Osteocyte (in vitro differentiated cells): ENCODE measurements around the gene AMN. TPM values are rescaled to one million over a fixed set of nuclear protein-coding genes. Genes with fewer than 3 reads are reported as not detected.

Experiments
- DNase-seq: peaks from one replicate; pipeline ENCODE4 v3.0.0; 2021; ENCODE audit warnings: mixed read lengths; ENCODE audit not compliant: unreplicated experiment; ENCODE audit errors: extremely low spot score
- H3K27ac Mint-ChIP-seq: one replicate; pipeline ENCODE4 v1.8.0; 2021; ENCODE audit warnings: mild to moderate bottlenecking, mixed read lengths; ENCODE audit not compliant: unreplicated experiment
- H3K27me3 Mint-ChIP-seq: one replicate; pipeline ENCODE4 v1.8.0; 2021; ENCODE audit warnings: mixed read lengths; ENCODE audit not compliant: unreplicated experiment
- H3K36me3 Mint-ChIP-seq: one replicate; pipeline ENCODE4 v1.8.0; 2021; ENCODE audit warnings: mixed read lengths; ENCODE audit not compliant: unreplicated experiment
- H3K4me1 Mint-ChIP-seq: one replicate; pipeline ENCODE4 v1.8.0; 2021; ENCODE audit warnings: mixed read lengths; ENCODE audit not compliant: unreplicated experiment
- H3K4me3 Mint-ChIP-seq: one replicate; pipeline ENCODE4 v1.8.0; 2021; ENCODE audit warnings: mild to moderate bottlenecking, moderate library complexity, mixed read lengths; ENCODE audit not compliant: unreplicated experiment
- H3K9me3 Mint-ChIP-seq: one replicate; pipeline ENCODE4 v1.8.0; 2021; ENCODE audit warnings: mixed read lengths; ENCODE audit not compliant: unreplicated experiment
- CTCF ChIP-seq: fragments of 200-600 bp; sonication (generic); IDR thresholded peaks from 2 replicates; pipeline ENCODE4 v1.5.0; 2021; ENCODE audit warnings: antibody characterized with exemption, mild to moderate bottlenecking, moderate library complexity
- total RNA-seq: library from RNA; stranded (reverse); gene quantifications from 2 replicates; pipeline ENCODE4 v1.2.1, GENCODE V29; 2021

AMN gene
- total RNA-seq, 1 donor from 2014 or later: 0.86 TPM

- H3K27me3 Mint-ChIP-seq: no peaks in the 10 kb centered on the region
- H3K27ac Mint-ChIP-seq: no peak overlapping the region
- no peaks in the 10 kb centered on the region for H3K4me1 Mint-ChIP-seq
- no peak overlapping the region for H3K4me3 Mint-ChIP-seq
- DNase-seq: no peak
- H3K36me3 Mint-ChIP-seq: peaks cover 1% of the 10 kb centered on the region
- no peak for TF ChIP-seq CTCF
- no peaks in the 10 kb centered on the region for H3K9me3 Mint-ChIP-seq
These were observed 7.8 kb upstream of the AMN start for GRCh38 chr14:102914474-102915291.

- no peak overlapping the region for H3K4me3 Mint-ChIP-seq
- H3K27me3 Mint-ChIP-seq: no peaks in the 10 kb centered on the region
- H3K9me3 Mint-ChIP-seq: no peaks in the 10 kb centered on the region
- TF ChIP-seq CTCF: no peak
- H3K36me3 Mint-ChIP-seq: peaks cover 1% of the 10 kb centered on the region
- no peak for DNase-seq
- H3K27ac Mint-ChIP-seq: no peak overlapping the region
- H3K4me1 Mint-ChIP-seq: no peaks in the 10 kb centered on the region
These were observed 7.0 kb upstream of the AMN start for GRCh38 chr14:102915292-102916110.

- Mint-ChIP-seq H3K4me1 (no peaks in the 10 kb centered on the region), H3K4me3 (no peak overlapping the region), H3K36me3 (no peaks in the 10 kb centered on the region), H3K27me3 (no peaks in the 10 kb centered on the region), H3K27ac (no peak overlapping the region), H3K9me3 (no peaks in the 10 kb centered on the region)
- no peak for TF ChIP-seq CTCF
- DNase-seq: no peak
These were observed 6.0 kb upstream of the AMN start for GRCh38 chr14:102916347-102917055.

- TF ChIP-seq CTCF: no peak
- H3K9me3 Mint-ChIP-seq: no peaks in the 10 kb centered on the region
- no peak for DNase-seq
- H3K4me3 Mint-ChIP-seq: no peak overlapping the region
- H3K27me3 Mint-ChIP-seq: no peaks in the 10 kb centered on the region
- H3K27ac Mint-ChIP-seq: no peak overlapping the region
- H3K36me3 Mint-ChIP-seq: no peaks in the 10 kb centered on the region
- no peaks in the 10 kb centered on the region for H3K4me1 Mint-ChIP-seq
These were observed 5.4 kb upstream of the AMN start for GRCh38 chr14:102917056-102917385.
